ENCODE data around the gene KIAA1671. TPM values are rescaled to one million over a fixed set of nuclear protein-coding genes. Genes with fewer than 3 reads are reported as not detected.

KIAA1671 gene
- polyA plus RNA-seq, 2 donors: 14.2 to 17.7 TPM

- Histone ChIP-seq H3K27ac (ENCODE audit: low read depth in 2 of 2, low read length in 1 of 2) (no peak overlapping the region), H3K9me3 (ENCODE audit: control insufficient read depth in 2 of 2, insufficient read depth in 1 of 2, low read depth in 1 of 2, low read length in 1 of 2) (no peaks in the 10 kb centered on the region), H3K27me3 (ENCODE audit: control insufficient read depth in 1 of 2, insufficient read depth in 2 of 2, low read length in 2 of 2) (no peaks in the 10 kb centered on the region), H3K36me3 (ENCODE audit: control insufficient read depth in 2 of 2, insufficient read depth in 2 of 2, low read length in 1 of 2) (peaks cover 0 to 5% of the 10 kb centered on the region in 2 donors), H3K4me3 (ENCODE audit: low read depth in 1 of 2, low read length in 2 of 2) (no peak overlapping the region), H3K4me1 (ENCODE audit: control insufficient read depth in 2 of 2, insufficient read depth in 2 of 2, low read length in 1 of 2) (peaks cover 0 to 8% of the 10 kb centered on the region in 2 donors)
- 39 to 40% methylated on average over 23 of the region's 23 CpGs for WGBS, 2 donors
Observed at GRCh38 chr22:25057013-25057881, 104.7 kb downstream of the KIAA1671 start.

- Histone ChIP-seq H3K27me3 (ENCODE audit: control insufficient read depth in 1 of 2, insufficient read depth in 2 of 2, low read length in 2 of 2) (no peaks in the 10 kb centered on the region), H3K9me3 (ENCODE audit: control insufficient read depth in 2 of 2, insufficient read depth in 1 of 2, low read depth in 1 of 2, low read length in 1 of 2) (no peaks in the 10 kb centered on the region), H3K27ac (ENCODE audit: low read depth in 2 of 2, low read length in 1 of 2) (no peak overlapping the region), H3K4me3 (ENCODE audit: low read depth in 1 of 2, low read length in 2 of 2) (no peak overlapping the region), H3K36me3 (ENCODE audit: control insufficient read depth in 2 of 2, insufficient read depth in 2 of 2, low read length in 1 of 2) (peaks cover 0 to 5% of the 10 kb centered on the region in 2 donors), H3K4me1 (ENCODE audit: control insufficient read depth in 2 of 2, insufficient read depth in 2 of 2, low read length in 1 of 2) (peaks cover 0 to 8% of the 10 kb centered on the region in 2 donors)
- WGBS, 2 donors: 85 to 88% methylated on average over 5 of the region's 5 CpGs
Observed at GRCh38 chr22:25059438-25059837, 106.9 kb downstream of the KIAA1671 start.

GRCh38 chr22:25060522-25061071, 108.1 kb downstream of the KIAA1671 start:
- no peak overlapping the region for H3K27ac ChIP-seq (ENCODE audit: low read depth in 2 of 2, low read length in 1 of 2)
- 55 to 58% methylated on average over 10 of the region's 10 CpGs for WGBS, 2 donors

GRCh38 chr22:25061134-25061533, 108.6 kb downstream of the KIAA1671 start:
- no peak overlapping the region for H3K4me3 ChIP-seq (ENCODE audit: low read depth in 1 of 2, low read length in 2 of 2)
- H3K27ac ChIP-seq (ENCODE audit: low read depth in 2 of 2, low read length in 1 of 2): no peak overlapping the region
- 89 to 93% methylated on average over 5 of the region's 5 CpGs for WGBS, 2 donors
- no peaks in the 10 kb centered on the region for H3K9me3 ChIP-seq (ENCODE audit: control insufficient read depth in 2 of 2, insufficient read depth in 1 of 2, low read depth in 1 of 2, low read length in 1 of 2)
- H3K4me1 ChIP-seq (ENCODE audit: control insufficient read depth in 2 of 2, insufficient read depth in 2 of 2, low read length in 1 of 2): peaks cover 0 to 11% of the 10 kb centered on the region in 2 donors
- H3K27me3 ChIP-seq (ENCODE audit: control insufficient read depth in 1 of 2, insufficient read depth in 2 of 2, low read length in 2 of 2): no peaks in the 10 kb centered on the region
- peaks cover 0 to 5% of the 10 kb centered on the region in 2 donors for H3K36me3 ChIP-seq (ENCODE audit: control insufficient read depth in 2 of 2, insufficient read depth in 2 of 2, low read length in 1 of 2)

More at GRCh38 chr22:25060522-25061071, 108.1 kb downstream of the KIAA1671 start:
- Histone ChIP-seq H3K9me3 (ENCODE audit: control insufficient read depth in 2 of 2, insufficient read depth in 1 of 2, low read depth in 1 of 2, low read length in 1 of 2) (no peaks in the 10 kb centered on the region), H3K4me3 (ENCODE audit: low read depth in 1 of 2, low read length in 2 of 2) (no peak overlapping the region), H3K36me3 (ENCODE audit: control insufficient read depth in 2 of 2, insufficient read depth in 2 of 2, low read length in 1 of 2) (peaks cover 0 to 5% of the 10 kb centered on the region in 2 donors), H3K27me3 (ENCODE audit: control insufficient read depth in 1 of 2, insufficient read depth in 2 of 2, low read length in 2 of 2) (no peaks in the 10 kb centered on the region), H3K4me1 (ENCODE audit: control insufficient read depth in 2 of 2, insufficient read depth in 2 of 2, low read length in 1 of 2) (peaks cover 0 to 11% of the 10 kb centered on the region in 2 donors)

GRCh38 chr22:25061605-25062376, 109.3 kb downstream of the KIAA1671 start:
- H3K27me3 ChIP-seq (ENCODE audit: control insufficient read depth in 1 of 2, insufficient read depth in 2 of 2, low read length in 2 of 2): no peaks in the 10 kb centered on the region
- H3K36me3 ChIP-seq (ENCODE audit: control insufficient read depth in 2 of 2, insufficient read depth in 2 of 2, low read length in 1 of 2): peaks cover 0 to 5% of the 10 kb centered on the region in 2 donors
- H3K4me3 ChIP-seq (ENCODE audit: low read depth in 1 of 2, low read length in 2 of 2): no peak overlapping the region
- peaks cover 0 to 11% of the 10 kb centered on the region in 2 donors for H3K4me1 ChIP-seq (ENCODE audit: control insufficient read depth in 2 of 2, insufficient read depth in 2 of 2, low read length in 1 of 2)
- 52 to 64% methylated on average over 8 of the region's 8 CpGs for WGBS, 2 donors
- H3K9me3 ChIP-seq (ENCODE audit: control insufficient read depth in 2 of 2, insufficient read depth in 1 of 2, low read depth in 1 of 2, low read length in 1 of 2): no peaks in the 10 kb centered on the region
- H3K27ac ChIP-seq (ENCODE audit: low read depth in 2 of 2, low read length in 1 of 2): no peak overlapping the region

GRCh38 chr22:25062386-25063085, 110.0 kb downstream of the KIAA1671 start:
- no peaks in the 10 kb centered on the region for H3K9me3 ChIP-seq (ENCODE audit: control insufficient read depth in 2 of 2, insufficient read depth in 1 of 2, low read depth in 1 of 2, low read length in 1 of 2)
- H3K36me3 ChIP-seq (ENCODE audit: control insufficient read depth in 2 of 2, insufficient read depth in 2 of 2, low read length in 1 of 2): peaks cover 0 to 5% of the 10 kb centered on the region in 2 donors
- no peak overlapping the region for H3K4me3 ChIP-seq (ENCODE audit: low read depth in 1 of 2, low read length in 2 of 2)
- no peak overlapping the region for H3K27ac ChIP-seq (ENCODE audit: low read depth in 2 of 2, low read length in 1 of 2)
- H3K27me3 ChIP-seq (ENCODE audit: control insufficient read depth in 1 of 2, insufficient read depth in 2 of 2, low read length in 2 of 2): no peaks in the 10 kb centered on the region
- 62 to 64% methylated on average over 16 of the region's 16 CpGs for WGBS, 2 donors
- peaks cover 0 to 11% of the 10 kb centered on the region in 2 donors for H3K4me1 ChIP-seq (ENCODE audit: control insufficient read depth in 2 of 2, insufficient read depth in 2 of 2, low read length in 1 of 2)

GRCh38 chr22:25064894-25065560, 112.5 kb downstream of the KIAA1671 start:
- no peaks in the 10 kb centered on the region for H3K27me3 ChIP-seq (ENCODE audit: control insufficient read depth in 1 of 2, insufficient read depth in 2 of 2, low read length in 2 of 2)
- H3K4me3 ChIP-seq (ENCODE audit: low read depth in 1 of 2, low read length in 2 of 2): no peak overlapping the region
- H3K9me3 ChIP-seq (ENCODE audit: control insufficient read depth in 2 of 2, insufficient read depth in 1 of 2, low read depth in 1 of 2, low read length in 1 of 2): no peaks in the 10 kb centered on the region
- peaks cover 2 to 14% of the 10 kb centered on the region in 2 donors for H3K4me1 ChIP-seq (ENCODE audit: control insufficient read depth in 2 of 2, insufficient read depth in 2 of 2, low read length in 1 of 2)
- no peak overlapping the region for H3K27ac ChIP-seq (ENCODE audit: low read depth in 2 of 2, low read length in 1 of 2)
- 67 to 69% methylated on average over 16 of the region's 16 CpGs for WGBS, 2 donors
- no peaks in the 10 kb centered on the region for H3K36me3 ChIP-seq (ENCODE audit: control insufficient read depth in 2 of 2, insufficient read depth in 2 of 2, low read length in 1 of 2)

GRCh38 chr22:25066861-25067435, 114.4 kb downstream of the KIAA1671 start:
- peaks cover 0 to 4% of the 10 kb centered on the region in 2 donors for H3K36me3 ChIP-seq (ENCODE audit: control insufficient read depth in 2 of 2, insufficient read depth in 2 of 2, low read length in 1 of 2)
- H3K27ac ChIP-seq (ENCODE audit: low read depth in 2 of 2, low read length in 1 of 2): peak overlapping the region in 1 of 2 donors; percentile 5
- no peaks in the 10 kb centered on the region for H3K9me3 ChIP-seq (ENCODE audit: control insufficient read depth in 2 of 2, insufficient read depth in 1 of 2, low read depth in 1 of 2, low read length in 1 of 2)
- H3K4me3 ChIP-seq (ENCODE audit: low read depth in 1 of 2, low read length in 2 of 2): no peak overlapping the region
- peaks cover 5 to 7% of the 10 kb centered on the region in 2 donors for H3K4me1 ChIP-seq (ENCODE audit: control insufficient read depth in 2 of 2, insufficient read depth in 2 of 2, low read length in 1 of 2)
- 92 to 93% methylated on average over 15 of the region's 15 CpGs for WGBS, 2 donors
- no peaks in the 10 kb centered on the region for H3K27me3 ChIP-seq (ENCODE audit: control insufficient read depth in 1 of 2, insufficient read depth in 2 of 2, low read length in 2 of 2)

Data from esophagus (tissue), 2 donors.